Body of pancreas (tissue), 4 donors: ENCODE data around the gene NSFL1C.

Source experiments
- POLR2A ChIP-seq, 3 donors: fragments of 450-650 bp; IDR thresholded peaks; one replicate each; pipeline ENCODE4 v1.6.1; 2016; ENCODE audit warnings: antibody characterized with exemption in 3 of 3, mild to moderate bottlenecking in 2 of 3
- TF ChIP-seq, protein P1 (sequence below), 7 experiments: fragments of 450-650 bp in 4 of 7; fragments of 200-600 bp in 3 of 7; sonication (generic) in 3 of 7; IDR thresholded peaks; one replicate each; pipeline ENCODE4 v1.5.1; 2016 to 2019; ENCODE audit warnings: antibody characterized with exemption in 7 of 7

DNA sequence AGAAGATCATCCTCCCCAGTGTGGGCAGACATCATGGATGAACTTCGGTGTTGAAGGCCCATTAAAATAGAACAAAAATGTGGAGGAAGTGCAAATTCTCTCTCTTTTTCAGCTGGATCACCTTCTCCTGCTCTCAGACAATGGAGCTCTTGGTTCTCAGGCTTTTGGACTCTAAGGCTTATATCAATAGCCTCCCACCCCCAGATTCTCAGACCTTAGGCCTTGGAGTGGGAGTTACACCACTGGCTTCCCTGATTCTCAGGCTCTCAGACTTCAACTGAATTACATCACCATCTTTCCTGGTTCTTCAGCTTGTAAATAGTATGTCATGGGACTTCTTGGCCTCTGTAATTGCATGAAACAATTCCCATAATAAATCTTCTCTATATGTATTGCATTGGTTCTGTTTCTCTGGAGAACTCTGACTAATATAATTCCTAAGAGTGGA, 36.6 kb downstream of the NSFL1C start:
- TF ChIP-seq, protein P1, sequence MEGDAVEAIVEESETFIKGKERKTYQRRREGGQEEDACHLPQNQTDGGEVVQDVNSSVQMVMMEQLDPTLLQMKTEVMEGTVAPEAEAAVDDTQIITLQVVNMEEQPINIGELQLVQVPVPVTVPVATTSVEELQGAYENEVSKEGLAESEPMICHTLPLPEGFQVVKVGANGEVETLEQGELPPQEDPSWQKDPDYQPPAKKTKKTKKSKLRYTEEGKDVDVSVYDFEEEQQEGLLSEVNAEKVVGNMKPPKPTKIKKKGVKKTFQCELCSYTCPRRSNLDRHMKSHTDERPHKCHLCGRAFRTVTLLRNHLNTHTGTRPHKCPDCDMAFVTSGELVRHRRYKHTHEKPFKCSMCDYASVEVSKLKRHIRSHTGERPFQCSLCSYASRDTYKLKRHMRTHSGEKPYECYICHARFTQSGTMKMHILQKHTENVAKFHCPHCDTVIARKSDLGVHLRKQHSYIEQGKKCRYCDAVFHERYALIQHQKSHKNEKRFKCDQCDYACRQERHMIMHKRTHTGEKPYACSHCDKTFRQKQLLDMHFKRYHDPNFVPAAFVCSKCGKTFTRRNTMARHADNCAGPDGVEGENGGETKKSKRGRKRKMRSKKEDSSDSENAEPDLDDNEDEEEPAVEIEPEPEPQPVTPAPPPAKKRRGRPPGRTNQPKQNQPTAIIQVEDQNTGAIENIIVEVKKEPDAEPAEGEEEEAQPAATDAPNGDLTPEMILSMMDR (IDR thresholded peaks at IDR 0.05), result no peak
- no peak for TF ChIP-seq POLR2A (IDR thresholded peaks at IDR 0.05)
